HG02678 (cell line): Measurements from ENCODE around the gene SHC4.
"Not testable (repeated sequence)": the region's sequence is repeated elsewhere in the genome, so short reads cannot be mapped to it uniquely, and the experiment has no call there.

ENCODE experiments used
- ATAC-seq: cut with Tn5 transposase; IDR thresholded peaks from one replicate; pipeline ENCODE4 v1.9.1; 2021; ENCODE audit warnings: mild to moderate bottlenecking, moderate library complexity; ENCODE audit not compliant: unreplicated experiment

Gene SHC4

GRCh38 chr15:48802257-48802656, 161.5 kb downstream of the SHC4 start:
- ATAC-seq = peak; percentile 62

- no peak for ATAC-seq
These were observed 162.8 kb downstream of the SHC4 start for GRCh38 chr15:48800811-48801455.

- ATAC-seq = no peak
These were observed 163.5 kb downstream of the SHC4 start for GRCh38 chr15:48800245-48800644.

GRCh38 chr15:48798319-48798718, 165.4 kb downstream of the SHC4 start:
- no peak for ATAC-seq

- peak; percentile 48 for ATAC-seq
These were observed 166.8 kb downstream of the SHC4 start for GRCh38 chr15:48796930-48797329.

GRCh38 chr15:48796521-48796920, 167.2 kb downstream of the SHC4 start:
- ATAC-seq = no peak

- ATAC-seq = no peak
These were observed 167.8 kb downstream of the SHC4 start for GRCh38 chr15:48795901-48796300.

- ATAC-seq = peak; percentile 85
These were observed 169.0 kb downstream of the SHC4 start for GRCh38 chr15:48794697-48795134.

GRCh38 chr15:48792408-48792807, 171.3 kb downstream of the SHC4 start:
- ATAC-seq = no peak

- ATAC-seq = not testable (repeated sequence)
These were observed 173.1 kb downstream of the SHC4 start for GRCh38 chr15:48790466-48791115.

- ATAC-seq = no peak
These were observed 178.0 kb downstream of the SHC4 start for GRCh38 chr15:48785712-48786111.

GRCh38 chr15:48785195-48785594, 178.5 kb downstream of the SHC4 start:
- no peak for ATAC-seq

- no peak for ATAC-seq
These were observed 179.0 kb downstream of the SHC4 start for GRCh38 chr15:48784756-48785155.

- no peak for ATAC-seq
These were observed 180.8 kb downstream of the SHC4 start for GRCh38 chr15:48782911-48783310.

- ATAC-seq = no peak
These were observed 182.1 kb downstream of the SHC4 start for GRCh38 chr15:48781481-48782081.

- ATAC-seq = no peak
These were observed 182.7 kb downstream of the SHC4 start for GRCh38 chr15:48781017-48781416.

- no peak for ATAC-seq
These were observed 185.4 kb downstream of the SHC4 start for GRCh38 chr15:48778331-48778730.

- ATAC-seq = no peak
These were observed 185.9 kb downstream of the SHC4 start for GRCh38 chr15:48777645-48778330.

- ATAC-seq = no peak
These were observed 188.2 kb downstream of the SHC4 start for GRCh38 chr15:48775546-48775945.

GRCh38 chr15:48774484-48774883, 189.2 kb downstream of the SHC4 start:
- ATAC-seq = no peak
